ENCODE measurements around the gene SSR1.

SSR1 gene

DNA sequence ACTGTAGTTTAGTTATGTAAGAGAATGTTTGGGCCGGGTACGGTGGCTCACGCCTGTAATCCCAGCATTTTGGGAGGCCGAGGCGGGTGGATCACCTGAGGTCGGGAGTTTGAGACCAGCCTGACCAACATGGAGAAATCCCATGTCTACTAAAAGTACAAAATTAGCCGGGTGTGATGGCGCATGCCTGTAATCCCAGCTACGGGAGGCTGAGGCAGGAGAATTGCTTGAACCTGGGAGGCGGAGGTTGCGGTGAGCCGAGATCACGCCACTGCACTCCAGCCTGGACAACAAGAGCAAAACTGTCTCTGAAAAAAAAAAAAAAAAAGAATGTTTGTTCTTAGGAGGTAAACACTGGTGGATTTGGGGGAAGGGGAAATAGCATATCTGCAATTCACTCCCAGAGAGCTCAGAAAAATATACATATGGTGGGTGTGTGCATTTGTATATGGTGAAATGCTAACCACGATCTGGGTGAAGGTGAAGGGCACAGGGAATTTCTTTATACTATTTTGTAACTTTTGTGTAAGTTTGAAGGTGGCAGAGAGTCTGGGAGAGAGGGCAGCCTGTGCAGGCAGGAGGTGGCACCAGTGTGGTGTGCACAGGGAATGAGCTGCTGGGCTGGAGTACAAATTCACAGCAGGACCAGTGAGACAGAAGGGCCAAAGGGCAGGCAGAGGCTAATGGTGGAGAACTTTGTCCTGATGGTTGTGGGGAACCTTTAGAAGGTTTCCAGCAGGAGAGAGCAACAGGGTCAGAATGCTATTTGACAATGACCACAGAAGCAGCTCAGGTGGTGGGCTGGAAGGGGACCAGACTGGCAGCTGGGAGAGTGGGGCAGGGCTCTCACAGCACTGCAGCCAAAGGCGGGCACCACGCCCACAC lies 42.4 kb downstream of the SSR1 start:
- no peaks in the 10 kb centered on the region for H3K36me3 ChIP-seq (ENCODE audit: control insufficient read depth, insufficient read depth, low read length)
- H3K79me2 ChIP-seq, result no peaks in the 10 kb centered on the region
- no peak overlapping the region for H3K4me2 ChIP-seq (ENCODE audit: low read length)
- no peaks in the 10 kb centered on the region for H3K9me3 ChIP-seq (ENCODE audit: control insufficient read depth, low read length)
- H3K27me3 ChIP-seq (ENCODE audit: control insufficient read depth, insufficient read depth, low read length), result no peaks in the 10 kb centered on the region
- H3K4me1 ChIP-seq, result peaks cover 10% of the 10 kb centered on the region
- no peak overlapping the region for H2AFZ ChIP-seq
- H3K27ac ChIP-seq, result no peak overlapping the region
- H3K9ac ChIP-seq, result no peak overlapping the region
- TF ChIP-seq, protein P1, sequence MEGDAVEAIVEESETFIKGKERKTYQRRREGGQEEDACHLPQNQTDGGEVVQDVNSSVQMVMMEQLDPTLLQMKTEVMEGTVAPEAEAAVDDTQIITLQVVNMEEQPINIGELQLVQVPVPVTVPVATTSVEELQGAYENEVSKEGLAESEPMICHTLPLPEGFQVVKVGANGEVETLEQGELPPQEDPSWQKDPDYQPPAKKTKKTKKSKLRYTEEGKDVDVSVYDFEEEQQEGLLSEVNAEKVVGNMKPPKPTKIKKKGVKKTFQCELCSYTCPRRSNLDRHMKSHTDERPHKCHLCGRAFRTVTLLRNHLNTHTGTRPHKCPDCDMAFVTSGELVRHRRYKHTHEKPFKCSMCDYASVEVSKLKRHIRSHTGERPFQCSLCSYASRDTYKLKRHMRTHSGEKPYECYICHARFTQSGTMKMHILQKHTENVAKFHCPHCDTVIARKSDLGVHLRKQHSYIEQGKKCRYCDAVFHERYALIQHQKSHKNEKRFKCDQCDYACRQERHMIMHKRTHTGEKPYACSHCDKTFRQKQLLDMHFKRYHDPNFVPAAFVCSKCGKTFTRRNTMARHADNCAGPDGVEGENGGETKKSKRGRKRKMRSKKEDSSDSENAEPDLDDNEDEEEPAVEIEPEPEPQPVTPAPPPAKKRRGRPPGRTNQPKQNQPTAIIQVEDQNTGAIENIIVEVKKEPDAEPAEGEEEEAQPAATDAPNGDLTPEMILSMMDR (IDR thresholded peaks at IDR 0.05), result no peak
- H3K4me3 ChIP-seq (ENCODE audit: low read depth, low read length), result no peak overlapping the region

DNA sequence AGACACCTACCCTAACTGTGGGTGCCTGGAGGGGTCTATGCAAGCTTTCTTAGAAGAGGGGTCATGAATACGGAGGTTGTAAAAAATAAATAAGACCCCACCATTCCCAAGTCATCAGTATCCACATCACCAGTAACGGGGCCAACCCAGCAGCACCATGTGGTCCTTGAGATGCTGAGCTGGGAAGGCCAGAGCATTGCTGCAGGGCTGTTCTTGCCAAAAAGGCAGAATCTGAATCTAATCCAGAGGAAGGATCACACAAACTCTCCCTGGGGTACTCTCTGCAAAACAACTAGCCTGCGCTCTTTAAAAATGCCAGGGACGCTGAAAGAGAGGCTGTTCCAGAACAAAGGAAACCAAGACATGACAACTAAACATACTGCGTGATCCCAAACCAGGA lies 43.2 kb downstream of the SSR1 start:
- no peaks in the 10 kb centered on the region for H3K27me3 ChIP-seq (ENCODE audit: control insufficient read depth, insufficient read depth, low read length)
- TF ChIP-seq, protein P1 (IDR thresholded peaks at IDR 0.05), result no peak

DNA sequence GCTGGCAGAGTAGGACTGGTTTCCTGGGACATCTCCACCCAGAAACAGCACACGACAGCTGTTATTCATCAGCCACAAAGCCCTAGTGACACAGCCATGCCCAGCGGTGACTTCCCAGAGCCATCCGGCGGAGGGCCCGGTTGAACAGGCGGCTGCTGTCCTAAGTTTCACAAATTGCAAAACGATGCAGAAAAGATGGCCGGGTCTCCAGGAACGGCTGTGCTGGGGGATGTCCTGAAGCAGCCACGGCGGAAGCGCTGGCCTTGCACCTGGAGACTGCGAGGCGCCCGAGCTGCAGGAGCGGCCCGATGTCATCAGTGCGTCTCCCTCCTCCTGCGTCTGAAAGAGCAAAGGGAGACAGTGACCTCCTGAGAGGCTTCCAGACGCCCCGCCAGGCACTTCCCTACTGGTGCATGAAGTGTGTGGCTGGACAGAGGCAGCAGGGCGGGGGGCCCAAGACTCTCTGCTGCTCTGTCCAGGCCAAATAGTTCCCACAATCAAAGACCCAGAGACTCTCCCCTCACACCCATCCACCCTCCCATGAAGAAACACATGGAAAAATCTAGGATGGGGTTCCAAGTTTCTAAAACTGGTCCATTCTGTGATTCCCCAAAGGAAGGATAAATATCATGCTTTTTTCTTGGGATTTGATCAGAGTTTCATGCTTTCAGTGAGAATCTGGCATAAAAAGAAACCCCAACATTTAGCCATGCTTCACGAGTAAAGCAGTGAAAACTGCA lies 44.0 kb downstream of the SSR1 start:
- no peak overlapping the region for H3K4me3 ChIP-seq (ENCODE audit: low read depth, low read length)
- TF ChIP-seq, protein P1 (IDR thresholded peaks at IDR 0.05), result no peak
- H3K27me3 ChIP-seq (ENCODE audit: control insufficient read depth, insufficient read depth, low read length), result no peaks in the 10 kb centered on the region
- H3K4me1 ChIP-seq, result peaks cover 10% of the 10 kb centered on the region
- no peaks in the 10 kb centered on the region for H3K79me2 ChIP-seq
- no peak overlapping the region for H3K9ac ChIP-seq
- no peak overlapping the region for H2AFZ ChIP-seq
- H3K27ac ChIP-seq, result no peak overlapping the region
- H3K9me3 ChIP-seq (ENCODE audit: control insufficient read depth, low read length), result no peaks in the 10 kb centered on the region
- no peaks in the 10 kb centered on the region for H3K36me3 ChIP-seq (ENCODE audit: control insufficient read depth, insufficient read depth, low read length)
- H3K4me2 ChIP-seq (ENCODE audit: low read length), result no peak overlapping the region

More for the DNA sequence above, 43.2 kb downstream of the SSR1 start:
- no peaks in the 10 kb centered on the region for H3K36me3 ChIP-seq (ENCODE audit: control insufficient read depth, insufficient read depth, low read length)
- no peak overlapping the region for H3K4me2 ChIP-seq (ENCODE audit: low read length)
- H3K4me1 ChIP-seq, result peaks cover 10% of the 10 kb centered on the region
- H3K27ac ChIP-seq, result no peak overlapping the region
- no peaks in the 10 kb centered on the region for H3K79me2 ChIP-seq
- H3K9ac ChIP-seq, result no peak overlapping the region
- H2AFZ ChIP-seq, result no peak overlapping the region
- H3K9me3 ChIP-seq (ENCODE audit: control insufficient read depth, low read length), result no peaks in the 10 kb centered on the region
- no peak overlapping the region for H3K4me3 ChIP-seq (ENCODE audit: low read depth, low read length)

- Histone ChIP-seq H3K9me3 (ENCODE audit: control insufficient read depth, low read length) (no peaks in the 10 kb centered on the region), H3K4me3 (ENCODE audit: low read depth, low read length) (no peak overlapping the region), H3K27ac (no peak overlapping the region), H3K79me2 (no peaks in the 10 kb centered on the region), H3K9ac (no peak overlapping the region), H2AFZ (no peak overlapping the region), H3K36me3 (ENCODE audit: control insufficient read depth, insufficient read depth, low read length) (no peaks in the 10 kb centered on the region), H3K4me1 (peaks cover 10% of the 10 kb centered on the region), H3K4me2 (ENCODE audit: low read length) (no peak overlapping the region), H3K27me3 (ENCODE audit: control insufficient read depth, insufficient read depth, low read length) (no peaks in the 10 kb centered on the region)
- TF ChIP-seq, protein P1 (IDR thresholded peaks at IDR 0.05), result no peak
Measured at GRCh38 chr6:7268362-7268761, 44.6 kb downstream of the SSR1 start.

All from parathyroid adenoma (tissue), 2 donors.